Nucleus accumbens (tissue), 56 donors: ENCODE results near the gene CD27.
"Not testable (repeated sequence)": the region's sequence is repeated elsewhere in the genome, so short reads cannot be mapped to it uniquely, and the experiment has no call there.

Experiments used
- DNase-seq, 56 donors: peaks; one replicate each; lab custom pipeline; 2025; lab: John Stamatoyannopoulos, UW

Gene CD27

GRCh38 chr12:6477601-6478377 is 33.0 kb downstream of the CD27 start:
- DNase-seq, result not testable (repeated sequence)

- no peak for DNase-seq
Observed at GRCh38 chr12:6478416-6478815, 33.7 kb downstream of the CD27 start.

- no peak for DNase-seq
Observed at GRCh38 chr12:6488240-6488639, 43.5 kb downstream of the CD27 start.

GRCh38 chr12:6489449-6489848 is 44.7 kb downstream of the CD27 start:
- no peak for DNase-seq

- not testable (repeated sequence) for DNase-seq
Observed at GRCh38 chr12:6490673-6491072, 45.9 kb downstream of the CD27 start.

- peak; percentile 12 to 99 (median 92) for DNase-seq
Observed at GRCh38 chr12:6492838-6493496, 48.2 kb downstream of the CD27 start, which contains the start of gene MRPL51. Gene MRPL51 (minus strand): TSS chr12:6493262. CDS start chr12:6493136, 126 bp downstream.

- DNase-seq, result peak; percentile 64 to 98 (median 94)
Observed at GRCh38 chr12:6493497-6494257, 48.9 kb downstream of the CD27 start, which contains the start of gene NCAPD2. Gene NCAPD2 (plus strand): TSS chr12:6494102. CDS start chr12:6495099, 997 bp downstream.

GRCh38 chr12:6494258-6494743 is 49.5 kb downstream of the CD27 start:
- DNase-seq, result no peak

GRCh38 chr12:6494968-6495367 is 50.2 kb downstream of the CD27 start:
- DNase-seq, result no peak

GRCh38 chr12:6497291-6497690 is 52.5 kb downstream of the CD27 start:
- DNase-seq, result peak in 23 of 56 donors; percentile 1 to 36 (median 15)

GRCh38 chr12:6500466-6500865 is 55.7 kb downstream of the CD27 start:
- DNase-seq, result no peak
